MCF 10A (cell line): ENCODE measurements around the gene CSF3. TPM values are rescaled to one million over a fixed set of nuclear protein-coding genes. Genes with fewer than 3 reads are reported as not detected.

Experiments used
- BruUV-seq: library from RNA; stranded (reverse); fragments of 400-500 nt; replicated peaks from 2 replicates; lab custom pipeline; 2021; lab: Mats Ljungman, UMichigan
- CTCF ChIA-PET: fragments of 300-600 bp; sonication (Branson Sonifier 250); formaldehyde crosslinking; extraction: SDS; loops from one replicate; lab custom pipeline; 2021; ENCODE audit warnings: antibody characterized with exemption, inconsistent platforms; lab: Yijun Ruan, JAX
- POLR2A ChIA-PET: fragments of 300-600, 350-650 bp; sonication (Branson Sonifier 250); formaldehyde crosslinking; extraction: SDS; loops from one replicate; lab custom pipeline; 2020; ENCODE audit warnings: antibody characterized with exemption, inconsistent platforms; lab: Yijun Ruan, JAX
- DNase-seq: peaks from one replicate; pipeline ENCODE4 v3.0.0-alpha.2; 2018; ENCODE audit not compliant: unreplicated experiment
- H3K27ac Mint-ChIP-seq: one replicate; pipeline ENCODE4 v1.8.0; 2022; ENCODE audit warnings: mild to moderate bottlenecking, low read depth, mixed read lengths; ENCODE audit not compliant: unreplicated experiment
- H3K27me3 Mint-ChIP-seq: one replicate; pipeline ENCODE4 v1.8.0; 2022; ENCODE audit warnings: mixed read lengths; ENCODE audit not compliant: insufficient read depth, unreplicated experiment
- H3K36me3 Mint-ChIP-seq: one replicate; pipeline ENCODE4 v1.8.0; 2022; ENCODE audit warnings: mild to moderate bottlenecking, moderate library complexity, mixed read lengths; ENCODE audit not compliant: insufficient read depth, unreplicated experiment
- H3K4me1 Mint-ChIP-seq: one replicate; pipeline ENCODE4 v1.8.0; 2022; ENCODE audit warnings: mixed read lengths; ENCODE audit not compliant: insufficient read depth, unreplicated experiment
- H3K4me3 Mint-ChIP-seq: one replicate; pipeline ENCODE4 v1.8.0; 2022; ENCODE audit warnings: mild to moderate bottlenecking, moderate library complexity, mixed read lengths; ENCODE audit not compliant: unreplicated experiment
- H3K9me3 Mint-ChIP-seq: one replicate; pipeline ENCODE4 v1.8.0; 2022; ENCODE audit warnings: mixed read lengths; ENCODE audit not compliant: unreplicated experiment
- CTCF ChIP-seq: fragments of 200-600 bp; IDR thresholded peaks from one replicate; pipeline ENCODE4 v1.8.0; 2022; ENCODE audit warnings: antibody characterized with exemption, mild to moderate bottlenecking; ENCODE audit not compliant: unreplicated experiment
- intact Hi-C: fragments of 100-400 bp; cut with micrococcal nuclease; formaldehyde crosslinking; loops from 2 replicates; pipeline ENCODE4 v1.14.1; 2022
- microRNA-seq: library from miRNA; unstranded; fragments of <30 nt; microRNA quantifications from one replicate; pipeline ENCODE4 v1.2.0, GENCODE V29; 2022
- total RNA-seq: library from RNA; stranded (reverse); gene quantifications from 2 replicates; pipeline ENCODE4 v1.2.3, GENCODE V29; 2022

The CSF3 gene
- total RNA-seq, 1 experiment from 2014 or later, result 17.1 TPM

- peak overlapping the region; percentile 89 for H3K4me3 Mint-ChIP-seq
- no peak overlapping the region for H3K27ac Mint-ChIP-seq
- H3K27me3 Mint-ChIP-seq, result no peaks in the 10 kb centered on the region
- no peak for TF ChIP-seq CTCF
- POLR2A ChIA-PET, result interaction anchor here (0.9 to 7.9 kb wide), 9 partner anchors 9 to 75 kb away, joined by 3 to 99 read pairs (median 7); partner anchors contain the start of genes CASC3, MED24 and NR1D1
- no peaks in the 10 kb centered on the region for H3K36me3 Mint-ChIP-seq
- intact Hi-C loops, result no loop called here
- H3K4me1 Mint-ChIP-seq, result peaks cover 63% of the 10 kb centered on the region
- no TSS peak for BruUV-seq
- H3K9me3 Mint-ChIP-seq, result no peaks in the 10 kb centered on the region
- no peak for DNase-seq
- CTCF ChIA-PET, result interaction anchor here (0.6 to 12.2 kb wide), 7 partner anchors 9 to 46 kb away, joined by 3 to 131 read pairs (median 18); partner anchors contain the start of genes MED24 and NR1D1
These were observed 50.7 kb downstream of the CSF3 start for GRCh38 chr17:40065769-40066510.

Small RNA genes within 50 kb of the gene (microRNA-seq; reads per million reads assigned to microRNA genes)
- gene MIR6884, result not detected

Other genes with a start within 250 kb of the CSF3 start
- not detected in 2 replicates for gene IKZF3, start 151.1 kb upstream of the CSF3 start, total RNA-seq
- gene ZPBP2, start 147.2 kb upstream of the CSF3 start, total RNA-seq, result not detected in 2 replicates
- gene GSDMB, start 96.8 kb upstream of the CSF3 start, total RNA-seq, result 1.4 and 5.0 TPM in 2 replicates
- gene ORMDL3, start 87.8 kb upstream of the CSF3 start, total RNA-seq, result 14.7 and 17.0 TPM in 2 replicates
- not detected in 2 replicates for gene LRRC3C, start 87.7 kb upstream of the CSF3 start, total RNA-seq
- 0.61 and 0.77 TPM in 2 replicates for gene GSDMA, start 52.4 kb upstream of the CSF3 start, total RNA-seq
- 74.2 and 95.3 TPM in 2 replicates for gene PSMD3, start 34.6 kb upstream of the CSF3 start, total RNA-seq
- 66.6 and 88.5 TPM in 2 replicates for gene MED24, start 39.0 kb downstream of the CSF3 start, total RNA-seq
- gene THRA, start 47.5 kb downstream of the CSF3 start, total RNA-seq, result 5.5 and 6.4 TPM in 2 replicates
- 7.5 and 8.8 TPM in 2 replicates for gene NR1D1, start 85.1 kb downstream of the CSF3 start, total RNA-seq
- gene MSL1, start 106.5 kb downstream of the CSF3 start, total RNA-seq, result 59.8 and 62.2 TPM in 2 replicates
- gene CASC3, start 125.1 kb downstream of the CSF3 start, total RNA-seq, result 73.5 and 78.3 TPM in 2 replicates
- 4.9 and 5.6 TPM in 2 replicates for gene RAPGEFL1, start 162.0 kb downstream of the CSF3 start, total RNA-seq
- 31.9 and 32.8 TPM in 2 replicates for gene WIPF2, start 203.9 kb downstream of the CSF3 start, total RNA-seq